DLD1 (cell line): Measurements from ENCODE around the gene URB1.
"Not testable (repeated sequence)": the region's sequence is repeated elsewhere in the genome, so short reads cannot be mapped to it uniquely, and the experiment has no call there.

Experiments used
- in situ Hi-C: cut with HindIII; loops from 2 replicates; pipeline ENCODE4 v1.10.0; 2017; ENCODE audit warnings: low sequenced_read_pairs

Gene URB1

DNA sequence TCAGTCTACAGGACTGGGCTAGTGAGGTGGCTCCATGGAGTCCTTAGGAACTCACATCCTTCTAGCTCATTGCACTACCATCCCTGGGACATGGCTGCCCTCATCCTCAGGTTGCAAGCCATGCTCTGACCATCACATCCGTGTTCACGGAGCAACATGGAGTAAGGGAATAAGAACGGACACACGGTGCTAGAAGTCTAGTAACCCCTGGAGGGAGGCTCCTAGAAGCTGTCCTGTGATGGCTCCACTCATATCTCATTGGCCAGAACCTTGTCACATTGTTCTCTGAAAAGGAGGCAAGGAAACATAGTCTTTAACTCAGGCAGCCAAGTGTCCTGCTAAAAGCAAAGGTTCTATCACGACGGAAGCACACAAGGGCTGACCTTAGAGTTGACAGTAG, 90.3 kb downstream of the URB1 start:
- in situ Hi-C loops = no loop called here

DNA sequence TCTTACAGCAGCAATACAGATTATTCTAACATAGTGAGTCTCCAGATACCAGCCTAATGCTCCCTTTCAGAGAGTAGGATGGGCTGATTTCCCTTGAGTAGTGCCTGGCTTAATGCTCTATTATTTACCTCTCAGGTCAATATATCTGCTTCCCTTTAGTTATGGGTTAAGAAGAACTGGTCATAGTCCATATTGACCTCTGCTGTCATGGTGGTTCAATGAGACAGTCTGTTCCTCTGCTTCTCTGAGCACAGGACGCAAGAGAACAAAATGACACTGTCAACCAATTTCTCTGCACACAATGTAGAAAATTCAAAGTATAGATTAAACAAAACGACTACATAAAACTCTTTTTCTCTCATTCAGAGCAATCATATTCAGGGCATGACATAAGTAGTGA, 91.2 kb downstream of the URB1 start:
- in situ Hi-C loops = no loop called here

DNA sequence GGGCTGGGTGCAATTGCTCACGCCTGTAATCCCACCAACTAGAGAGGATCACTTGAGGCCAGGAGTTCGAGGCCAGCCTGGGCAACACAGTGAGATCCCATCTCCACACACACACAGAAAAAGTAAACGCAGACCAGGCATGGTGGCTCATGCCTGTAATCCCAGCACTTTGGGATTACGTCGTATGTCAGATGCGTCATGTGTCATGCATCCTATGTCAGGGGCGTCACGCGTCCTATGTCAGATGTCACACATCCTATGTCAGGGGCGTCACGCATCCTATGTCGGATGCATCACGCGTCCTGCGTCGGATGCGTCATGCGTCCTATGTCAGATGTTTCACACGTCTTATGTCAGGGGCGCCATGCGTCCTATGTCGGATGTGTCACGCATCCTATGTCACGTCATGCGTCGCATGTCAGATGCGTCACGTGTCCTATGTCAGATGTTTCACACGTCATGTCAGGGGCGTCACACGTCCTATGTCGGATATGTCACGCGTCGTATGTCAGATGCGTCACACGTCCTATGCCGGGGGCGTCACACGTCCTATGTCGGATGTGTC, 92.6 kb downstream of the URB1 start:
- in situ Hi-C loops = no loop called here

DNA sequence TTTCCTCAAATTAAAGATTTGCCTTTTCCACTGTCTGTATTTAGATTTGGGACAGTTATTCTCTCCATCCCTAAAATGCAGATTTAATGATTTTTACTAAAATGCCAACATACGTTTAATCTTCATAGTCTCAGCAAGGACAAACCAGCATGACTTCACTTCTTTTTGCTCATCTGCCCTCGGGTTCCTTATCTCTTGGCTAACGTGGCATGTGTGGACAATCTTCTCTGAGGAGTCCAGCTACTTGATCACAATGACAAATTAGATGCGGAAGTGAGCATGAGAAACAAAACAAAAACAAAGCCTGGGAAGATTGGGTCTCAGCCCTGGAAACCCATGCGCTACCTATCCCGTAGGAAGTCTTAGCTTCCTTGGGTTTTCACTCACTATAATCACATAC, 93.1 kb downstream of the URB1 start:
- in situ Hi-C loops = no loop called here

DNA sequence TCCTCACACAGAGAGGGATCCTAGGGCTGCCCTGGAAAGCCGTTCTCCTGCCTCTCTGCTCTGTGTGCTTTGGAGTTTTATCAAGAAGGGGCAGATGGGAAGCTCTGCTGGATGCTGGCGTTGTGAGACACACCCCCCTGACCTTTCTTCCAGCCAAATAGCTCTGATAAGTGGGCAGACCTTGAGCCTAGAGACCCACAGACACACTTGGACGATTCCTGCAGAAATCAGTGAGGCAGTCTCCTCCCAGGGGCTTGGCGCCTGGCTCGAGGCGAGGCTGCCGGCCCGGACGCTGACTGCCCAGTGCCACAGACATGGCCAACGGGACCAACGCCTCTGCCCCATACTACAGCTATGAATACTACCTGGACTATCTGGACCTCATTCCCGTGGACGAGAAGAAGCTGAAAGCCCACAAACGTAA, 94.1 kb downstream of the URB1 start, which contains the start of gene MRAP:
Gene MRAP (plus strand): TSS at position 198 of the 424 bp plus-strand sequence. CDS start 117 bp downstream, at position 315.
- in situ Hi-C loops = no loop called here

DNA sequence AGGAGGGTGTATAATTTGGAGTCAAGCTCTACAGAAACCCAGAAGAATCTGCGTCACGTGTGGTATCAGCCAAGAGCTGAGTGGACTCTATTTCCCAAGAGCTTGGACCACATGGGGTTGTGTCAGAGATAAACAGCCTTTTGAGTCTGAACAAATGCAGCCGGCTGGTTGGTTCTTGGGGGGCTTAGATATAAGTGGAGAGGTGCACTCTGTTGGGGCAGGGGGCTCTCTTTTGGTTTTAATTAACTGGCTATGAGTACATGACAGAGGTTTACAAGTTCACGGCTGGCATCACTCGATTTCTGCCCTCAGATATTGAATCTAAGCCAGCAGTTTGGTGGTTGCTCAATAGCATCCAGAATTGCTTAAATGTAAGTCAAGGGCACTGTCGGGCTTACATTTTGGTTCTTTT, 94.7 kb downstream of the URB1 start:
- in situ Hi-C loops = no loop called here

DNA sequence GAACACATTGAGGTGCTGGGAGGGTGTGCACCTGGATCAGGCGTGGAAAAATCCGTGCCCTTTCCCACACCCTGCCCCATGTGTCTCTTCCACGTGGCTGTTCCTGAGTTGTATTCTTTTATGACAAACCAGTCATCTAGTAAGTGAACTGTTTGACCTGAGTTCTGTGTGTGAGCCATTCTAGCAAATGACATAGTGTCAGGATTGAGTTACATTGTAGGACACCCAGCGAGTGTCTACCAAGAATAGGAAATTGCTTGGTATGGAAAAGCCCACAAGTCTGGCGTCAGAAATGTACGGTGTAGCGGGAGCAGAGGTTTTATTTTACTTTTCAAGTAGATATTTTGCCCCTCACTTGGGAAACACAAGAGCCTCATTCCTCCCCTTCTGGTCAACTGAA, 95.4 kb downstream of the URB1 start:
- in situ Hi-C loops = no loop called here

DNA sequence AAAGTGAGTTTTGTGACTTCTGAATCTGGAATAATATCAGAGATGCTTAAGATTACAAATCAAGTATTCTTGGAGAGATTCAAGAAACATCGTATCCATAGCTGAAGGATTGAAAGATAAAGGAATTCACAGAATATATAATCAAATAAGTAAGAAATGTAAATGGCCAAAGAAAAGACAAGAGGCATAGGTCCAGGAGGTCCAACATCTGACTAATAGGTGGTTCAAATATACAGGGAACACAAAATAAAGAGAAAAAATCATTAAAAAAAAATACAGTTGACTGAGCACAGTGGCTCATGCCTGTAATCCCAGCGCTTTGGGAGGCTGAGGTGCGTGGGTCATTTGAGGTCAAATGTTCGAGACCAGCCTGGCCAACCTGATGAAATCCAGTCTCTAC, 107.3 kb downstream of the URB1 start:
- in situ Hi-C loops = no loop called here

DNA sequence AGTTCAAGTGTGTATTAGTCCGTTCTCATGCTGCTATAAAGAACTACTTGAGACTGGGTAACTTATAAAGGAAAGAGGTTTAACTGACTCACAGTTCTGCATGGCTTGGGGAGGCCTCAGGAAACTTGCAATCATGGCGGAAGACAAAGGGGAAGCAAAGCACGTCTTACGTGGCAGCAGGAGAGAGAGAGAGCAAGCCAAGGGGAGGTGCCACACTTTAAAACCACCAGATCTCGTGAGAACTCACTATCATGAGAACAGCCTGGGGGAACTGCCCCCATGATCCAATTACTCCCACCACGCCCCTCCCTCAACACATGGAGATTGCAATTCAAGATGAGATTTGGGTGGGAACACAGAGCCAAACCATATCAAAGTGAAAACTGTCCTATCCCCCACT, 109.8 kb downstream of the URB1 start:
- in situ Hi-C loops = no loop called here

DNA sequence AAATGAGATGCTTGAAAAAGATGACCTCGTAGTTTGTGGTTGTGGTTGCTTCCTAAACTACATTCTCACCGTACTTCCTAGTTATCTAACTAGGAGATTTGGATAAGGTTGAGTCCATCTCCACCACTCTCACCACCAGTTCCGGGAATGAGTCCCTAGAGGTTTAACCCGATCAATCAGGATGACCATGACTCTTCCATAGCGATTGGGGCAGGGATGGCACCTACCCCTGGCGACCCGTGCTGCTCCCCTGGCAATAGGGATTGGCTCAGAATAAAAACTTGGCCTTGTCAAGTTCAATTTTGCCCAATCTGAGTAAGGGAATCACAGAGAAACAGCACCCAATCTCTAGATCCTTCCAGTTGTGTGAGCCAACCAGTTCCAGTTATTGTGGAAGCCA, 111.3 kb downstream of the URB1 start:
- in situ Hi-C loops = no loop called here

DNA sequence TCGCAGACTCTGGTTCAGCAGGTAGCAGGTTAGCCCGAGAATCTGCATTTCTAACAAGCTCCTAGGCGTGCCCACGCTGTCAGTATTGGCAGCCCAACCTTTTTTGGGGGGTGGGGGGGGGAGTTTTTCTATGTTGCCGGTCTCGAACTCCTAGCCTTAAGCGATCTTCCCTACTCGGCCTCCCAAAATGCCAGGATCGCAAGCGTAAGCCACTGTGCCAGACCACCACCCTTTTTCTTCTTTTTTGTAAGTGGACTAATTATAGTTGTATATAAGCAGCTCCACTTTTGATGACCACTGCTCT, 113.5 kb downstream of the URB1 start:
- in situ Hi-C loops = no loop called here

DNA sequence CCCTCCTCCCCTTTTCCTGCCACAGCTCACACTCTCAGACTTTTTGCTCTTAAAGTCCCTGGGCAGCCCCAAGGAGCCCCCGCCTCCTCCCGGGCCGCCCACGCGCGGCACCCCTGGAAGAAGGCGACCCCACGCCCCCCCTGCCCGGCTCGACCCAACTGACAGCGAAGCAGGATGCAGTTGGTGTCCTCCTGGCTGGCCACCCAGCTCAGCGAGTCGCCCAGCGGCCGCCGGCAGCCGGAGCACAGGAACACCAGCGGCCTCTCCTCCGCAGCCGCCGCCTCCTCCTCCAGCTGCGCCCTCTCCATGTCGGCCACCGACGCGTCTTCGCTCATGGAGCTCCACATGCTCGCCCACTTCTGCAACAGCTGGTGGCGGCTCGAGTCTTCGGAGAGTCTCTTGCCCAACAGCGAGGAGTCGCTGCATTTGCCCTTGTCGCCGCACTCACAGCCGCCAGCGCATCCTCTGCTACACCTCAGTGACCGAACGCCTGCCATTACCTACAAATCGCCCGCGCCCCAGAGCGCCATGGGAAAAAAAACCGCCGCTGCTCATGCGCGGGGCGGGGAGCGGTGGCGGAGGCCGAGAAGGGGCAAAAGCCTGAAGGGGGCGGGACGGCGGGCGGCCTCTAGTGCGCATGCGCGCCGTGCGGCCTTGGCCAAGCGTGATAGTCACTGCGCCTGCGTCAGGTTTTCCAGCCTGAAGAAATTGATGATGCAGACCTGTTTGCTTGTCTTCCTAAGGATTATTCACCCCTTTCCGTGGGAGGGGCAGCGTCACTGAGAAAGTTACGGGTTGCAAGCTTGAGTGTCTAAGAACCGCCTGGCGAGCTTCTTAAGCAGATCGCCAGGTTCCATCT, 114.1 kb downstream of the URB1 start, which contains the start of gene MIS18A:
Gene MIS18A (minus strand): TSS at position 532 of the 859 bp plus-strand sequence. CDS start 35 bp downstream, at position 497.
- in situ Hi-C loops = no loop called here

DNA sequence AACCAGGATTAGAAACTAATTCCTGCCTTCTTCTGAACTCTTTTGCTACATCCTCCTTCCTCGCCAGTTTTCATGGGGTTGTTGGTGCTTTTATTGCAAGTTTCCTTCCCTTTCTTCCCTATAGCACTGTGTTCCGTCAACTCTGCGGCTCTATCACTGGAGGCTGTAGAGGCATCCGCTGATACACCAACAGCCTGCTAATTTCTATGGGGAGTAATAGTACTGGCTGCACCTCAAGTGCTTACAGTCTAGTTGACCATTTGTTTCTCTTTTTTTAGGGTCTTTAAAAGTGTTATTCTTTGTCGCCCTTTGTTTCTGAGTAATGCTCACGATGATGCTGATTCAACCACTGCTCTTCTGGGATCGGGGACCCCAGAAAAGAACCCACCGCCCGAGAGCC, 114.7 kb downstream of the URB1 start:
- in situ Hi-C loops = no loop called here

DNA sequence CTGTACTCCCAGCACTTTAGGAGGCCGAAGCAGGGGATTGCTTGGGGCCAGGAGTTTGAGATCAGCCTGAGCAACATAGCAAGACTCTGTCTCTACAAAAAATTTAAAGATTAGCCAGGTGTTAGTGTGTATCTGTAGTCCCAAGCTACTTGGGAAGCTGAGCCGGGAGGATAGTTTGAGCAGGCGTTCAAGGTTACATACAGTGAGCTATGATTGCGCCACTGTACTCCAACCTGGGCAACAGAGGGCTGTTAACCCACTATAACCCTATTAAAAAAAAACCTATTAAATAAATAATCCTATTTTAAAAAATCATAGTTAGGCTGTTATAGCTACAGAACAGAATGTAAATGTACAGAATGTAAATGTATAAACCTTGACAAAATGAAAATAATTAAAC, 116.1 kb downstream of the URB1 start:
- in situ Hi-C loops = no loop called here

DNA sequence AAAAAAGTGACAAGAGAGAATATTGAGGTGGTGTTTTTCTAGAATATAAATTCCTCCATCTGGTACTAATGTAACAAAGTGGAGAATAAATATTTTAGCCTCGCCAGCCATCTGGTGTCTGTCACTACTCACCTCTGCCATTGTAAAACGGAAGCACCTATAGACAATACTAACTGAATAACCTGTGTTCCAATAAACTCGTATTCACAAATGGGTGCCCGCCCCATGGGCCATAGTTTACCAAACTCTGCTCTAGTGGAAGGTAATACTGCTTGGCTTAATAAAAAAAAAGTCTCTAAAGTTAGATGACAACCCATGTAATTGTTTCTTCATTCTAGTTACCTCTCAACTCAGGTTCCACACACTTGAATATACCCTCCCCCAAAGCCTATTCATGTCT, 122.1 kb downstream of the URB1 start:
- in situ Hi-C loops = no loop called here

DNA sequence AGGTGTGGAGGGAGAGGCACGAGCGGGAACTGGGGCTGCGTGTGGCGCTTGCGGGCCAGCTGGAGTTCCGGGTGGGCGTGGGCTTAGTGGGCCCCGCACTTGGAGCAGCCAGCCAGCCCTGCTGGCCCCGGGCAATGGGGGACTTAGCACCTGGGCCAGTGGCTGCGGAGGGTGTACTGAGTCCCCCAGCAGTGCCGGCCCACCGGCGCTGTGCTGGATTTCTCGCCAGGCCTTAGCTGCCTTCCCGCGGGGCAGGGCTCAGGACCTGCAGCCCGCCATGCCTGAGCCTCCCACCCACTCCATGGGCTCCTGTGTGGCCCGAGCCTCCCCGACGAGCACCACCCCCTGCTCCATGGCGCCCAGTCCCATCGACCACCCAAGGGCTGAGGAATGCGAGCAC, 127.5 kb downstream of the URB1 start:
- in situ Hi-C loops = not testable (repeated sequence)

DNA sequence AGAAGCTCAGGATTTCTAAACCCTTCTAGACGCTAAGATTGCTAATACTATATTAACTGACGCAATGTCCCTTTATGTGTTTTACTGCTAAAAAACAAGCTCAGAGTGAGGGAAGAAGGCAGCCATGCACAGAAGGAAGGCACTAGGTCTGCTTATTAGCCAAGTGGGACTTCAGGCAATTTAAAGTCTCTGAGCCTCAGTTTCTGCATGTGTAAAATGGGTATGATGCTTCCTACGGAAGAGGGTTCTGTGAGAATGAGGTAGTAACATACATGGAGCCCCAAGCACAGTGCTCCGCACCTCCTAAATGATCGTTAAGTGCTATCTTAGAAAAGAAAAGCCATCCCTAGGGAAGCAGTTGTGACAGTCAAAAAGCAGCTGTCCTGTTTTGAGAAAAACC, 130.9 kb downstream of the URB1 start:
- in situ Hi-C loops = no loop called here
